GM12874 (cell line): ENCODE data around the gene PPARD.

Experiments
- CTCF ChIP-seq: IDR thresholded peaks from 2 replicates; pipeline ENCODE4 v1.5.1; 2011; ENCODE audit warnings: low read depth, mild to moderate bottlenecking, control low read depth, low read length, moderate library complexity; ENCODE audit not compliant: insufficient read depth

The PPARD gene

GRCh38 chr6:35371494-35372262 is 29.3 kb downstream of the PPARD start:
- TF ChIP-seq CTCF = no peak

GRCh38 chr6:35372633-35373032 is 30.3 kb downstream of the PPARD start:
- TF ChIP-seq CTCF = no peak

- no peak for TF ChIP-seq CTCF
Observed at GRCh38 chr6:35376281-35376680, 33.9 kb downstream of the PPARD start.

- TF ChIP-seq CTCF = no peak
Observed at GRCh38 chr6:35377002-35377401, 34.6 kb downstream of the PPARD start.

- TF ChIP-seq CTCF = no peak
Observed at GRCh38 chr6:35378261-35378660, 35.9 kb downstream of the PPARD start.

GRCh38 chr6:35381132-35381531 is 38.8 kb downstream of the PPARD start:
- no peak for TF ChIP-seq CTCF

- no peak for TF ChIP-seq CTCF
Observed at GRCh38 chr6:35382015-35382414, 39.7 kb downstream of the PPARD start.
